SK-N-SH (cell line): Measurements from ENCODE around the gene IL17RB. TPM values are rescaled to one million over a fixed set of nuclear protein-coding genes. Genes with fewer than 3 reads are reported as not detected.

Experiments
- CTCF ChIA-PET: fragments of 300-600, 350-600 bp; formaldehyde crosslinking; extraction: SDS; loops from one replicate; lab custom pipeline; 2021; lab: Yijun Ruan, JAX
- POLR2A ChIA-PET: fragments of 350-600 bp; sonication (Branson Sonifier 250); formaldehyde crosslinking; extraction: SDS; loops from one replicate; lab custom pipeline; 2020; ENCODE audit warnings: antibody characterized with exemption, inconsistent platforms; lab: Yijun Ruan, JAX
- DNase-seq: peaks from one replicate; pipeline ENCODE4 v3.0.0; 2012
- H2AFZ ChIP-seq: fragments of 200-600 bp; sonication (generic); 2 replicates; pipeline ENCODE4 v1.8.1; 2016; ENCODE audit warnings: antibody characterized with exemption, mild to moderate bottlenecking, low read depth
- H3F3A ChIP-seq: fragments of 200-600 bp; sonication (generic); replicated peaks from 2 replicates; pipeline ENCODE3; 2016; ENCODE audit warnings: antibody characterized with exemption, mild to moderate bottlenecking; ENCODE audit not compliant: insufficient read depth
- H3K27ac ChIP-seq, 2 experiments: fragments of 200-500 bp in 1 of 2; fragments of 200-600 bp in 1 of 2; sonication (Bioruptor generic) in 1 of 2; sonication (generic), shearing (Covaris generic) in 1 of 2; 2 replicates each; pipeline versions ENCODE4 v1.5.1 to v1.6.1; 2014 to 2016; ENCODE audit warnings: low read depth in 2 of 2, inconsistent platforms in 1 of 2, low read length in 1 of 2, mild to moderate bottlenecking in 1 of 2, mixed read lengths in 1 of 2
- H3K27me3 ChIP-seq: fragments of 200-600 bp; sonication (generic), shearing (Covaris generic); 2 replicates; pipeline ENCODE4 v1.6.1; 2016; ENCODE audit warnings: mixed run types; ENCODE audit not compliant: insufficient read depth
- H3K36me3 ChIP-seq, 2 experiments: fragments of 200-500 bp in 1 of 2; fragments of 200-600 bp in 1 of 2; sonication (Bioruptor generic) in 1 of 2; sonication (generic) in 1 of 2; replicated peaks in 1 of 2; 2 replicates each; pipeline versions ENCODE3 to v1.5.1; 2014 to 2016; ENCODE audit warnings: low read length in 1 of 2, mild to moderate bottlenecking in 1 of 2; ENCODE audit not compliant: insufficient read depth in 2 of 2, control insufficient read depth in 1 of 2
- H3K4me1 ChIP-seq, 2 experiments: fragments of 200-500 bp in 1 of 2; fragments of 200-600 bp in 1 of 2; sonication (Bioruptor generic) in 1 of 2; sonication (generic), shearing (Covaris generic) in 1 of 2; 2 replicates each; pipeline versions ENCODE4 v1.5.1 to v1.6.1; 2014 to 2016; ENCODE audit warnings: low read depth in 1 of 2, low read length in 1 of 2, mixed run types in 1 of 2; ENCODE audit not compliant: insufficient read depth in 2 of 2, control insufficient read depth in 1 of 2
- H3K4me2 ChIP-seq: fragments of 200-600 bp; sonication (generic), shearing (Covaris generic); 2 replicates; pipeline ENCODE4 v1.6.1; 2017; ENCODE audit warnings: mixed run types
- H3K4me3 ChIP-seq, 2 experiments: fragments of 200-500 bp in 1 of 2; fragments of 200-600 bp in 1 of 2; sonication (Bioruptor generic) in 1 of 2; sonication (generic), shearing (Covaris generic) in 1 of 2; 2 replicates each; pipeline versions ENCODE4 v1.5.1 to v1.8.1; 2014 to 2016; ENCODE audit warnings: low read depth in 2 of 2, inconsistent platforms in 1 of 2, low read length in 1 of 2, mild to moderate bottlenecking in 1 of 2, mixed read lengths in 1 of 2, moderate library complexity in 1 of 2
- H3K79me2 ChIP-seq: fragments of 200-600 bp; sonication (generic); 2 replicates; pipeline ENCODE4 v1.8.1; 2017; ENCODE audit warnings: mild to moderate bottlenecking; ENCODE audit not compliant: insufficient read depth
- H3K9ac ChIP-seq: fragments of 200-600 bp; sonication (generic); 2 replicates; pipeline ENCODE4 v1.6.1; 2017; ENCODE audit warnings: mixed run types
- H3K9me2 ChIP-seq: fragments of 200-600 bp; sonication (generic); 2 replicates; pipeline ENCODE4 v1.6.1; 2017; ENCODE audit warnings: mixed run types
- H3K9me3 ChIP-seq: fragments of 200-600 bp; sonication (generic); 2 replicates; pipeline ENCODE4 v1.6.1; 2017; ENCODE audit warnings: mixed run types, mild to moderate bottlenecking, moderate library complexity
- H4K20me1 ChIP-seq: fragments of 200-600 bp; sonication (generic); 2 replicates; pipeline ENCODE4 v1.6.1; 2017; ENCODE audit warnings: mild to moderate bottlenecking, mixed run types; ENCODE audit not compliant: insufficient read depth
- ELF1 ChIP-seq: IDR thresholded peaks from 2 replicates; pipeline ENCODE4 v1.4.0; 2012
- EZH2phosphoT487 ChIP-seq: fragments of 200-600 bp; sonication (generic); IDR thresholded peaks from 2 replicates; pipeline ENCODE4 v1.6.1; 2017; ENCODE audit warnings: low read depth, mixed run types, mild to moderate bottlenecking, antibody characterized with exemption, moderate library complexity, borderline replicate concordance
- FOSL2 ChIP-seq: IDR thresholded peaks from 2 replicates; pipeline ENCODE4 v1.4.0; 2012; ENCODE audit warnings: low read depth, mild to moderate bottlenecking, moderate library complexity, borderline replicate concordance
- GATA2 ChIP-seq: sonication (generic); formaldehyde crosslinking; IDR thresholded peaks from 2 replicates; pipeline ENCODE4 v1.5.0; 2020; ENCODE audit warnings: mild to moderate bottlenecking, missing genetic modification reagents
- MAX ChIP-seq: IDR thresholded peaks from 2 replicates; pipeline ENCODE4 v1.4.0; 2012; ENCODE audit warnings: low read depth
- MXI1 ChIP-seq: IDR thresholded peaks from 2 replicates; pipeline ENCODE4 v1.6.1; 2012; ENCODE audit warnings: mild to moderate bottlenecking, low read depth, low read length, improper control_type of control experiment
- NRF1 ChIP-seq: IDR thresholded peaks from 2 replicates; pipeline ENCODE4 v1.6.1; 2012; ENCODE audit warnings: low read depth, mild to moderate bottlenecking, low read length
- PBX3 ChIP-seq: IDR thresholded peaks from 2 replicates; pipeline ENCODE4; 2012
- POLR2AphosphoS5 ChIP-seq: IDR thresholded peaks from 2 replicates; pipeline ENCODE4 v1.6.1; 2012; ENCODE audit warnings: low read depth, low read length
- RAD21 ChIP-seq: IDR thresholded peaks from 2 replicates; pipeline ENCODE4 v1.6.1; 2012; ENCODE audit warnings: mild to moderate bottlenecking, low read length
- RFX5 ChIP-seq: IDR thresholded peaks from 2 replicates; pipeline ENCODE4 v1.6.1; 2012; ENCODE audit warnings: mild to moderate bottlenecking, improper control_type of control experiment, low read length
- SIN3A ChIP-seq: IDR thresholded peaks from 2 replicates; pipeline ENCODE4 v1.6.1; 2012; ENCODE audit warnings: low read depth, mild to moderate bottlenecking, low read length, moderate library complexity, borderline replicate concordance
- TAF1 ChIP-seq: IDR thresholded peaks from 2 replicates; pipeline ENCODE4 v1.6.1; 2012; ENCODE audit warnings: low read depth, mild to moderate bottlenecking, low read length, moderate library complexity, borderline replicate concordance
- TCF12 ChIP-seq: IDR thresholded peaks from 2 replicates; pipeline ENCODE4 v1.4.0; 2012
- USF2 ChIP-seq: fragments of 150-350 bp; IDR thresholded peaks from 2 replicates; pipeline ENCODE4 v1.6.1; 2017; ENCODE audit warnings: antibody characterized with exemption, low read length, low read depth, borderline replicate concordance
- WGBS: methylation state at CpG from one replicate; pipeline ENCODE4 v1.1.6; 2017; ENCODE audit warnings: low lambda C conversion rate; 5-methylcytosine and 5-hydroxymethylcytosine counted together
- polyA plus RNA-seq, 3 experiments: library from polyadenylated mRNA; depleted of rRNA; stranded (reverse); fragments of >200 nt; gene quantifications; 2 replicates each; pipeline ENCODE4 v1.2.3, GENCODE V29; 2012

The IL17RB gene
- polyA plus RNA-seq, 1 of the 3 experiments (the other 2 are of a cell fraction), result 0.10 TPM

- WGBS, result 55% methylated on average over 5 of the region's 8 CpGs
- TF ChIP-seq FOSL2 (no peak), MXI1 (no peak), TAF1 (no peak)
- Histone ChIP-seq H2AFZ (no peak overlapping the region), H4K20me1 (no peaks in the 10 kb centered on the region), H3K4me3 (no peak overlapping the region), H3K36me3 (no peaks in the 10 kb centered on the region), H3K79me2 (no peaks in the 10 kb centered on the region), H3K4me1 (peaks cover 18 to 31% of the 10 kb centered on the region in 2 experiments; a peak in 3 of 4 replicates), H3K27me3 (no peaks in the 10 kb centered on the region), H3K27ac (no peak overlapping the region), H3F3A (no peaks in the 10 kb centered on the region), H3K9ac (no peak overlapping the region), H3K4me2 (no peak overlapping the region), H3K9me2 (no peaks in the 10 kb centered on the region), H3K9me3 (no peaks in the 10 kb centered on the region)
- ChIA-PET CTCF (no interaction called here), POLR2A (no interaction called here)
- DNase-seq, result no peak
These were observed 44.0 kb upstream of the IL17RB start for GRCh38 chr3:53802256-53802880.

- WGBS, result 87% methylated on average over 15 of the region's 18 CpGs
- ChIA-PET POLR2A (no interaction called here), CTCF (interaction anchor here (0.8 kb wide), 2 partner anchors 19 to 93 kb away, joined by 3 read pairs; no protein-coding TSS in a partner anchor)
- Histone ChIP-seq H3F3A (no peaks in the 10 kb centered on the region), H2AFZ (no peak overlapping the region), H3K4me3 (no peak overlapping the region), H3K9ac (no peak overlapping the region), H3K27ac (no peak overlapping the region), H3K4me2 (no peak overlapping the region), H4K20me1 (no peaks in the 10 kb centered on the region), H3K79me2 (no peaks in the 10 kb centered on the region), H3K36me3 (no peaks in the 10 kb centered on the region), H3K4me1 (peaks cover 18 to 26% of the 10 kb centered on the region in 2 experiments; a peak in 3 of 4 replicates), H3K27me3 (no peaks in the 10 kb centered on the region), H3K9me2 (no peaks in the 10 kb centered on the region), H3K9me3 (no peaks in the 10 kb centered on the region)
- no peak for DNase-seq
- TF ChIP-seq TCF12 (no peak), GATA2 (no peak), EZH2phosphoT487 (no peak), NRF1 (no peak), USF2 (no peak), POLR2AphosphoS5 (no peak), SIN3A (no peak), MXI1 (no peak), PBX3 (no peak), MAX (no peak), RFX5 (no peak), RAD21 (no peak), ELF1 (no peak)
These were observed 43.1 kb upstream of the IL17RB start for GRCh38 chr3:53803124-53803815.
